HG02973 (cell line): ENCODE results near the gene RNF11.
"Not testable (repeated sequence)": the region's sequence is repeated elsewhere in the genome, so short reads cannot be mapped to it uniquely, and the experiment has no call there.

Experiments used
- ATAC-seq: cut with Tn5 transposase; IDR thresholded peaks from one replicate; pipeline ENCODE4 v1.9.1; 2021; ENCODE audit warnings: moderate library complexity; ENCODE audit not compliant: unreplicated experiment

Gene RNF11, protein sequence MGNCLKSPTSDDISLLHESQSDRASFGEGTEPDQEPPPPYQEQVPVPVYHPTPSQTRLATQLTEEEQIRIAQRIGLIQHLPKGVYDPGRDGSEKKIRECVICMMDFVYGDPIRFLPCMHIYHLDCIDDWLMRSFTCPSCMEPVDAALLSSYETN

DNA sequence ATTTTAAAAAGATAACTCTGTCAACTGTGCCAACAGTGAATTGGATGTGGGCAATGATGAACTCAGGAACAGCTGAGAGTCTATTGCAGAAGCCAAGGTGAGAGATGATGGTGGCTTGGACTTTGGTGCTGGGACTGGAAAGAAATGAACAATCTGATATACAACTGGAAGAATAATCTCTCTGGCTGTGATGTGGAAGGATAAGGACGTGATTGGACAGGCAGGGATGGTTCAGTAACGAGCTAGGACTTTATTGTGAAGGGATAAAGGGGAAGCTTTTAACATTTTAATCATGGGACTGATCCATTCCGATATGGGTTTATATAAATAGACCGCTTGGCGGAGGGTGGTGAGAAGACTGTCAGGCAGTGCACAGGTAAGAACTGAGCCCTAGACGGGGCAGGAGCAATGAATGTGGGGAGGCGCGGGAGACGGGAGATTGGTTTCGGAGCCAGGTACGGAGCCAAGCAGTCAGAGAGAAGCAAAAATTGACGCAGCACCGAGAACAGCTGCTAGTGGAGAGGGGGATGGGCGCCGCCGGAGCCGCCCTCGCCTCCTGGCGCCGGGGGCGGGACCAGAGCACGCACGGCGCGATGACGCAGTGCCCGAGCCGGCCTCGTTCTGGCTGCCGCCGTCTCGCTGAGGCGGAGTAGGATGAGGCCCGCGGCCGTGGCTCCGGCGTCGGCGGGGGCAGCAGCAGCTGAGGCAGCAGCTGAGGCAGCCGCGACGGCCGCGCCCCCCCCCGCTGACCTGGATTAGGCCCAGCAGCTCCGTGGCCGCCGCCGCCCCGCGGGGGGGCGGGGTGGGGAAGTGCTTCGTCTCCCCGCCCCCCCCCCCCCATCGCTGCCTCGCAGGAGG lies at the start of gene RNF11:
TSS of gene RNF11 (plus strand) at position 601 of the 858 bp plus-strand sequence. CDS start 484 bp downstream, outside the sequence.
- peak; percentile 81 for ATAC-seq

DNA sequence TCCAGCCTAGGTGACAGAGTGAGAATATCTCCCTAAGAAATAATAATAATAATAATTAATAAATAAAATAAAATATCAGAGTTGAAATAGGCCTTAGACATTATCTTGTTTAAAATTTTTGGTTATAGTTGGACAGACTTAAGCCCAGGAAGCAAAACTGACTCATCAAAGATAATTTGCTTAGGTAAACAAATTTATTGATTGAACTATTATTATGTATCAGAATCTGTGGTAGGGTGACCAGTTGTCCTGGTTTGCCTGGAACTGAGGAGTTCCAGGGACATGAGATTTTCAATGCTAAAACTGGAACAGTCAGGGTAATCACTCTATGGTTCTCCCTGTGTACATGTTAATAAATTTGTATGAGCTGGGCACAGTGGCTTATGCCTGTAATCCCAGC lies 47.8 kb upstream of the RNF11 start:
- ATAC-seq, result no peak

DNA sequence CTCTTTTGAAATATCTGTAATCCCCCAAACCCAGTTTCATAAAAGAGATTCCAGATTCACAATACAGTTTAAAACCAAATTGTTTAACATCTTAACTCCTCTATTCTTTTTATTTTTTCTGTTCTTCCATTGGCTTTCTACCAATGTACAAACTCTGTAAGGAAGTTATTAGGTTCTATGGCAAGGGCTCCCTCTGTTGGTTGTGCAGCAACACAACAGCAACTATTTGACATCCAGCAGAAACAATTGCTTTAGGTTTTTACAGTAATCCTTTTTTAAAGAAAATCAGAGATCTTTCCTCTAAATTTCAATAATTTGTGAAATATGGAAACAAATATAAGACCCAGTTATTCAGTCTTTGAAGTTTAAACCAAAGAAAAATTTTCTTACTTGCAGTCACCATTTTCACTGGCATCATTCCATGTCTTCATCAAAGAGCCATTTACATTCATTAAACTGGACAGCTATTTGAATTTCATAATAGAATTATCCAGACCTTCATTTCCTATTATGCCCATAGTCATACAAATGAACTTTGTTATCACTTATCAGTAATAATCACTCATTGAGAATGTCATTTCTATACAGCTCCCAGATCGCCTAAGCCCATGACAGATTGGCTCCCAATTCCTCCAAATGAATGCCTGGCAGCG lies 46.5 kb upstream of the RNF11 start:
- ATAC-seq, result no peak

DNA sequence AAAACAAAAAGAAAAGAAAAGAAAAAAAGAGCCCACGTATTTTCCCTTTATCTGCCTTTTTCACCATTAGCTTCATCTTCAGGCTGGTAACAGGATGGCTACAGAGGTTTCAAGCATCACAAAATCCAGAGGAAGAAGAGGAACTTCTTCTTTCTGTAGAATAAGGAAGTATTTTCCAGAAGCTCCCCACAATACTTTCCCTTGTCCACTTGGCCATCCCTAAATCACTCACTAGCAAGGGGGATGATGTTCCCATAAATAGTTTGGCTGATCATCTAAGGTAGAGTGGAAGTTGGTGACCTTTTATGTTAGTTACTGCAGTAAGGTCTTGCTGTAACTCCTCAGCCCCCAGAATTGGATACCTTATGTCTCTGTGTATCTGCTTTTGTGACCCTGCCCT lies 45.1 kb upstream of the RNF11 start:
- no peak for ATAC-seq

DNA sequence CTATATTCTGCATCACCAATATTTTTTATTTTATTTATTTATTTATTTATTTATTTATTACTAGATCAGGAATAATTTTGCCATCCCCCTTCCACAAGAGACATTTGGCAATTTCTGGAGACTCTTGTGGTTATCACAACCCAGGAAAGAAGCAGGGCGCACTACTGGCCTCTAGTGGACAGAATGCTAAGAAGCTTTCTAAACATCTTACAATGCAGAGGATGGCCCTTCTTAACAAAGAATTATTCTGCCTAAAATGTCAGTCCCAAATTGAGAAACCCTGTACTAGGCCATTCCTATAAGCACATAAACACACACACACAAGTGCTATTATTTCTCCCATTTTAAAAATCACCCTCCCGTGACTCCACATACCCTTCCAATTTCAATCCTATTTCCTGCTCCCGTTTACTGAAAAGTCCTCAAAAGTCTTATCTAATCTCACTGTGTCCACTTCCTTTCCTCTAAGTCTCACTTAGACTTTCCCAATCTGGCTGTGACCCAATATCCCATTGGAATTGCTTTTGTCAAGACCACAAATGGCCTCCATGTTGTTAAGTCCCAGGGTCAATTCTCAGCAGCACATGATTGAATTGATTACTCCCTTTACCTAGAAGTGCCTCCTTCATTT lies 43.7 kb upstream of the RNF11 start:
- ATAC-seq, result no peak

DNA sequence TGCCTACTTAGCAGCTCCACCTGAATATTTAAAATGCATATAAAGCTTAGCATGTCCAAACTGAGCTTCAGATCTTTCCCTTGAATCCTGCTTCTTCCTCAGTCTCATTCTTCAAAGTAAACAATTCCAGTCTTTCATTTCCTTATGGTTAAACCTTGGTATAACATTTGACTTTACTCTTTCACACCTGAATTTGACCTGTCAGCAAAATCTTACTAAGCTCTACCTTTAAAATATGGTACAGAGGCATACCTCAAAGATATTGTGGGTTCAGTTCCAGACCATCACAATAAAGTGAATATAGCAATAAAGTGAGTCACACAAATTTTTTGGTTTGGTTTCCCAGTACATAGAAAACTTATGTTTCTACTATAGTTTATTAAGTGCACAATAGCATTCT lies 42.5 kb upstream of the RNF11 start:
- ATAC-seq, result no peak

DNA sequence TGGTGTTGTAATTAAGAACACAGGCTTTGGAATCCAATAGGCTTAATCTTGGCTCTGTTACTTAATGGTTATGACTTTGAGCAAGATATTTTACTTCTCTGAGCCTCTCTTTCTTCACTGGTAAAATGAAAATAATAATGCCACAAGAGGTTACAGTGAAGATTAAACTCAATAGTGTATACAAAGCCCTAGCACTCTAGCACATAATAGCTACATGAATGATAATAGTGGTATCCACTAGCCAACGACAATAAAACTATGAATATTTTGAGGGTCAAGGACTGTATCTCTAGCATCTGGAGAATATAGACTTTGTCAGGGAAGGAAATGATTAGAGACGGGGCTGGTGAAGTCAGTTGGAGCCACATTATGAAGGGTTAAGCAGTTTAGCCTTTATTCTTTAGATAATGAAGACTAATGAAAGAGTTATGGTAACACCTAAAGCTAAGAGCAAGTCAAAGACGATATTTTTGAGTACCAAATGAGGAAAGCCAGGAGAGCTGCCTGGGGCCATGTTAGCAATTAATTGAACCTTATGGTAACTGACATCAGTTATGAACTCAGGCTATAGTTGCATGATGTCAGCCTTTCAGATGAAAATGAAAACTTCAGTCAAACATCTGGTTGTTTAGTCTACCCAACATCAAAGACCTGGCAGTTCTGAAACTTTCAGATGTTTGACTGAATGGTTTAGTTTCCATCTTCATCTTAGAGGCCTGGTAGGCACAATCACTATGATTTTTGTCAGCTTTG lies 32.8 kb upstream of the RNF11 start:
- peak; percentile 78 for ATAC-seq

DNA sequence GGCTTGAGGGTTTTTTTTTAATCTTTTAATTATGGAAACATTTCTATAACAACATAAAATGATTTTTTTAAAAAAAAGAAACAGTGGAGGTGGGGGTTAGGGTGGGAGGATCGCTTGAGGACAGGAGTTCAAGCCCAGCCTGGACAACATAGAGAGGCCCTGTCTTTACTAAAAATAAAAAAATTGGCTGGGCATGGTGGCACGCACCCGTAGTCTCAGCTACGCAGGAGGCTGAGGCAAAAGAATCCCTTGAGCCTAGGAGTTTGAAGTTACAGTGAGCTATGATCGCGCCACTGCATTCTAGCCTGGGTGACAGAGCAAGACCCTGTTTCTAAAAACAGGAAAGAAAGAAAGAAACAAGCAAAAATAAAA lies 32.2 kb upstream of the RNF11 start:
- ATAC-seq, result no peak

DNA sequence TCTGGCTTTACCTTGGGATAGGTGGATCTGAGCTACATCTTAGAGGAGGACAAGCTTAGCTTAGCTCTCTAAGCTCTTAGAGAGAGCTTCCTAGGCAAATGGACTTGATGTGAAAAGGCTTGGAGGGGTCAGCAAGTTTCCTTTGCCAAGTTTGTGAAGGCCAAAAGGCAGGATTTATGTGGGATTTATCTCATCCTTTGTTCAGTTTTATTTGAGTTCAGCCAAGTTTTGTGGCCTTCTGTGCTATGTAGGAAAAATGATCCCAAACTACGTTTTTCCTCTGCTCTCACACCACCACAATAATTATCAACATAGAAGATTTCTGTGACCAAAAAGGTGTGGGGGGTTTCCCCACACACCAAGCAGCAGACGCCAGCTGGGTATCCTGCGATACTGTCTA lies 26.0 kb upstream of the RNF11 start:
- ATAC-seq, result no peak

DNA sequence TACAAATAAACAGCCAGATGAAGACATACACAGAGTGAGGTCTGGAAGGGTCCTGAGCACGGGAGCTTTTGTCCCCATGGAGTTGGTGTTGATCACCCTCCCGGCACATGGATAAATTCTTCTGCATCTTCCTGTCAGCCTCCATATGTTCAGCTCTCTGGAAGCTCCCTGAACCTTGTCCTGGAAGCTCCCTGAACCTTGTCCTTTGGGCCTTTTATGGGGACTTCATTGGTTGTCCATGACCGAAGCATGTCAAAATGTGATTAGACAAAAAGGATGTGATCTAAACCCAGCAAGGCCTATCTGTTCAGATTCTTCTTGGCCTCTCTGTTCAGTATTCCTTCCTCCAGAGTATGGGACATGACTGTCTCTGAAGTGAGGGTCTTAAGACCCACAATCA lies 25.4 kb upstream of the RNF11 start:
- ATAC-seq, result no peak

DNA sequence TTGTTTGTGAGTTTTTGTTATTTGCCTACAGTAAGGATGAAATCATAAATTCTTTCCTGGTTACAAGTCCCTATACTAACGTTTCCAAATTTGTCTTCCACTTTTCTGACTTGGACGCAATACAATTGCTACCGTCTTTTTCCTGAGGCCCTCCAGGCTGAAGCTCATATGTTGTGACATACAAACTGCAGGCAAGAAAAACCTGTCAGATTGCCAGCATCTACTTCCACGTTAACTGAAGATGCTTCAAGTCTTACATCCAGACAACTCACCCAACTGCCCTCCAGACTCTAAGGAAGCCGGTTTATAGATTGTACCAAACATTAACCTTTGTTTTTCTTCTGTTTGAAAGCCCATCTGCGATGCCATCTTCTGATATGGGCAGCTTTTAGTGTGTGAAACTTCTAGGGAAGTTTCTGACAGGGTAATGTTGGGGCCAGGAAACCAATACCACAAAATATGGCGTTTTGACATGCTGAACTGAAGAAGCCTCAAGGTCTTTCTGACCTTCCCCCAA lies 21.4 kb upstream of the RNF11 start:
- ATAC-seq, result no peak

DNA sequence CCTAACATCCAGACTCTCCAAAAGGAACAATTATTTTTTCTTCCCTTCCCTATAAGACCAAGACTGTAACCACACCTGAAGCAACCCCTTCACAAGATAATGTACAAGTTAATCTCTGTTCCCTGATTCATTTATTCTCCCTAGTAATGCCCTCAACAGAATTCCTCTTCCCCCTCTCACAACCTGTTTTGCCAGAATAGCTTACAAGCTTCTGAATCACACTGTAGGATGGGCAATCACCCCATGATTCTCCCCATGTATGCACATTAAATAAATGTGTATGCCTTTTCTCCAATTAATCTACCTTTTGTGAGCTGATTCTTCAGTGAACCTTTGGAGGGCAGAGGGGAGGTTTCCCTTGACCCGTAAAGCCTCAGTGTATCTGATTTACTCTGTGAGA lies 20.9 kb upstream of the RNF11 start:
- no peak for ATAC-seq

DNA sequence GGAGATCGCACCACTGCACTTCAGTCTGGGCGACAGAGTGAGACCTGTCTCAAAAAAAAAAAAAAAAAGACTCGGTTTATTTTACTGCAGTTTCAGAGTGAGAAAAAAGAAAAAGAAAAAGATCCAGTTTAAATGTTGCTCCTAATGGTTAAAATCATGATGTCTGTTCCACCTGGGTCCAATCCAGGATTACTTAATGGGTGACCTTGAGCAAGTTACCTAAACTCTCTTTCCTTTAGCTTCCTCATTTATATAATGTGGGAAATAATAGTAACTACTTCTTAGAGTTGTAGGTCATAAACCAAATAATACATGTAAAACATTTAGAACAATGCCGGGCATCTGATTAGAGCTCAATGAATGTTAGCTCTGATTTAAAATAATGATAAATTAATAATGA lies 19.4 kb upstream of the RNF11 start:
- no peak for ATAC-seq

DNA sequence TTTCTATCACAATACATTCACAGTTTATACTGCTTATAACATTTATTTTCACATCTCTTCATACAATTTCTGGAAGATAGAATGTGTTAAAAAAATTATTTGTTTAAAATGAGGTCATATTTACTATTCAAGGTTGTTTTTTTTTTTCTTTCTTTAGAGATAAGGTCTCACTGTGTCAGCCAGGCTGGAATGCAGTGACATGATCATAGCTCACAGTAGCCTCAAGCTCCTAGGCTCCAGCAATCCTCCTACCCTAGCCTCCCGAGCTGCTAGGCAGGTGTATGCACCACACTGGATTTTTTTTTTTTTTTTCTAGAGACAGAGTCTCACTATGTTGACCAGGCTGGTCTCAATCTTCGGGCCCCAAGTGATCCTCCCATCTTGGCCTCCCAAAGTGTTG lies 19.0 kb upstream of the RNF11 start:
- no peak for ATAC-seq

DNA sequence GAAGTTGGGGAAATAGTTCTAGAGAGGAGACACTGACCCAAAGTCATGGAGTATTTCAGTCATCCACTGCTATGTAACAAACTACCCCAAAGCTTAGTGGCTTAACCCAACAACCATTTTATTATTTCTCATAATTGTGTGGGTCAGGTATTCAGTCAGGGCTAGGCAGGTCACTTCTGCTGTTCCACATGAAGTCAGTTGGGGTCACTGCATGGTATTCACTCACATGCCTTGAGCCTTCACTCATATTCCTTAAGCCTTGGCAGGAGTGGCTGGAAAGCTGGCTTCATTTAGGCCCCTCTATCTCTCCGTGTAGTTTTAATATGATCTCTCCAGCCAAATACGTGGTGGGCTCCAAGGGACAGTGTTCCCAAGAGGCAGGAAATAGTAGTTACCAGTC lies 17.5 kb upstream of the RNF11 start:
- no peak for ATAC-seq

DNA sequence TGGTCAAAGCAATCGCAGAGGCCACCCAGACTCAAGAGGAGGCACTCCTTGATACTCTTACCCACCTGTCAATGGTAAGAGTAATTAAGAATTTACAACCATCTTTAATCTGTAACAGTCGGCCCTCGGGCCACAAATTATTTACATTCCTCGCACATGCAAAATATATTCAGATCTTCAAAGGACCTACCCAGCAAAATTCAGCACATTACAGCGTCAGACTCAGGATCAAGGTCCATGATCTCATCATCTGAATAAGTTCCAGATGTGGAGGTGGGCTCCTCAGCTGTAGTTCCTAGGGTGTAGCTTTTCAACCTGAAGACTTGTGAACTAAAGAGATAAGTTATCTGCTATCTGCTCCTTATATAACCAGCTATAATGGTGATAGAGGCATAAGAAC lies 17.1 kb upstream of the RNF11 start:
- no peak for ATAC-seq

DNA sequence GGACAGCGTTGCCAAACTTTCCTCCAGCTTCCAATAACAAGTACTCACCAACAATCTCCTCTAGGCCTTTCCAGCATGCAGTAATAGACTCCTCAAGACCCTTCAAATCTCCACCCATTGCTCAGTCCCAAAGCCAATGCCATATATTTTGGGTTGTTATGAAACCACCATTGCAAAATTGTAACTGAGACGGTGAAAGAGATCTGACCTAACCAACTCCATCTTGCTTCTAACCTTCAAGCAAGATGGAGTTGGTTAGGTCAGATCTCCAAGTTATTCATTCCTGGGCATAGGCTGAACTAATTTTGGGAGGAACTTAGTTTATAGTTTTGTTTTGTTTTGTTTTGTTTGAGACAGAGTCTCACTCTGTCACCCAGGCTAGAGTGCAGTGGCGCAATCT lies 14.5 kb upstream of the RNF11 start:
- not testable (repeated sequence) for ATAC-seq

DNA sequence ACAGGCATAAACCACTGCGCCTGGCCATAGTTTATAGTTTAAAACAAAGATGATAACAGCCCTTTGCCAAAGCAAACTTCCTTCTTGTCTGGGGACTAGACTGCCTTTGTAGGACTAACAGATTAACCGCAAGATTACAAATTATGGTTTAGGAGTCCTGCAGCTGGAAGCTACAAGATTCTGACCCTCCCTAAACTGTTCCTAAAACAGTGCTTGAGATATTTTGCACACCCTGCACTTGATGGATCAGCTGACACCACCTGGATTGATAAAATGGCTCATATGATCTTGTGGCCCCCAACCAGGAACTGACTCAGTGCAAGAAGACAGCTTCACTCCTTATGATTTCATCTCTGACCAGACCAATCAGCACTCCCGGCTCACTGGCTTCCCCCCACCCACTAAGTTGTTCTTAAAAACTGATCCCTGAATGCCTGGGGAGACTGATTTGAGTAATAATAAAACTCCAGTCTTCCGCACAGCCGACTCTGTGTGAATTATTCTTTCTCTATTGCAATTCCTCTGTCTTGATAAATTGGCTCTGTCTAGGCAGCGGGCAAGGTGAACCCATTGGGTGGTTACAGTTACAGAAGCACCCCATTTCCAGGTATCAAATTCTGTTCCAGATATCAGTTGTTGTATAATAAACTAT lies 13.8 kb upstream of the RNF11 start:
- no peak for ATAC-seq

DNA sequence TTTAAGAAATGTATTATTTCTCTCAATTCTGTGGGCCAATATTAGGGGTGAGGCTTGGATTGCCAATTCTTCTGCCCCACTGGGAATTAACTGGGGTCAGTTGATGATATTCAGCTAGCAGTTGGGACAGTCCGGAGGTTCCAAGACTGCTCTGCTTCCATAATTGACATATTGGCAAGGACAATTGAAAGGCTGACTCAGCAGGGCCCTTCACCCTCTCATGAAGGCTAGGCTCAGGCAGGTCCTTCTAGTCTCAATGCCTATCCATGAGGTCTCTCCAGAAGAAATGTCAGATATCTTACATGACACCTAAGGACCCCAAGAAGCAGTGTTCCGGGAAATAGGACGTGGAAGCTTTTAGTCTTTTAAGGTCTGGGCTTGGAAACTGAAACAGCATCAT lies 13.3 kb upstream of the RNF11 start:
- ATAC-seq, result no peak

DNA sequence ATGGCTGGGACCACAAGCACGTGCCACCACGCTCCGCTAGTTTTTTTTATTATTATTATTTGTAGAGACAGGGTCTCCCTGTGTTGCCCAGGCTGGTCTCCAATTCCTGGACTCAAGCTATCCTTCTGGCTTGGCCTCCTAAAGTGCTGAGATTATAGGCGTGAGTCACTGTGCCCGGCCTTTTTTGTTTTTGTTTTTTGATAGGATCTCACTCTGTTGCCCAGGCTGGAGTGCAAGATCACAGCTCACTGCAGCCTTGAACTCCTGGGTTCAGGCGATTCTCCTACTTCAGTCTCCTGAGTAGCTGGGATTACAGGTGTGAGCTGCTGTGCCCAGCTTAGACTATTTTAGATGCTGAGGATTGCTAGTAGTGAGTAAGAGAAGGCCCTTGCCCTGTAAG lies 11.8 kb upstream of the RNF11 start:
- ATAC-seq, result no peak
